Kidney (tissue), 14 donors: ENCODE results near the gene SCN4A. TPM values are rescaled to one million over a fixed set of nuclear protein-coding genes. Genes with fewer than 3 reads are reported as not detected.

Experiments
- DNase-seq, 5 donors: peaks; one replicate each; pipeline ENCODE4 v3.0.0-alpha.2; 2013 to 2020
- FAIRE-seq: peaks from 2 replicates; lab custom pipeline; 2012; peaks lifted over from hg19 to GRCh38; lab: Jason Lieb, UNC
- H3K27ac ChIP-seq, 2 donors: one replicate each; pipeline ENCODE4 v1.7.0; 2013; ENCODE audit warnings: low read depth in 2 of 2, low read length in 2 of 2, inconsistent platforms in 1 of 2
- H3K27me3 ChIP-seq: one replicate; pipeline ENCODE4 v1.7.1; 2013; ENCODE audit warnings: low read length, inconsistent platforms; ENCODE audit not compliant: control insufficient read depth, insufficient read depth
- H3K36me3 ChIP-seq, 3 donors: one replicate each; pipeline versions ENCODE4 v1.7.0 to v1.7.1; 2013; ENCODE audit warnings: low read length in 3 of 3, control low read depth in 1 of 3, inconsistent platforms in 1 of 3; ENCODE audit not compliant: insufficient read depth in 3 of 3, control insufficient read depth in 2 of 3
- H3K4me1 ChIP-seq, 3 donors: one replicate each; pipeline versions ENCODE4 v1.7.0 to v1.7.1; 2013; ENCODE audit warnings: low read length in 3 of 3, inconsistent platforms in 1 of 3, low read depth in 1 of 3; ENCODE audit not compliant: control insufficient read depth in 2 of 3, insufficient read depth in 2 of 3
- H3K4me3 ChIP-seq, 3 donors: one replicate each; pipeline versions ENCODE4 v1.7.0 to v1.8.1; 2013; ENCODE audit warnings: low read length in 3 of 3, control low read depth in 1 of 3, inconsistent platforms in 1 of 3
- H3K9ac ChIP-seq, 3 donors: one replicate each; pipeline versions ENCODE4 v1.7.0 to v1.7.1; 2013; ENCODE audit warnings: low read length in 3 of 3, control low read depth in 1 of 3, inconsistent platforms in 1 of 3
- H3K9me3 ChIP-seq, 3 donors: one replicate each; pipeline versions ENCODE4 v1.7.0 to v1.7.1; 2013; ENCODE audit warnings: low read length in 3 of 3, control low read depth in 1 of 3, inconsistent platforms in 1 of 3; ENCODE audit not compliant: control insufficient read depth in 2 of 3, insufficient read depth in 1 of 3
- CTCF ChIP-seq: IDR thresholded peaks from 3 replicates; pipeline ENCODE4 v1.5.1; 2012; ENCODE audit warnings: mild to moderate bottlenecking, moderate library complexity, borderline replicate concordance; ENCODE audit not compliant: insufficient read depth; ENCODE audit errors: extremely low read depth
- intact Hi-C: fragments of 100-400 bp; cut with DNase I; formaldehyde crosslinking; loops from one replicate; pipeline ENCODE4 v1.11.1; 2022
- polyA plus RNA-seq: library from polyadenylated mRNA; stranded (reverse); fragments of 350-450 nt; fragmentation: Illumina TruSeq; extraction: RNeasy Lipid Tissue Mini Kit (QIAGEN cat#74804); gene quantifications from one replicate; pipeline ENCODE4 v1.2.3, GENCODE V29; 2014; ENCODE audit warnings: low read depth, low replicate concordance; ENCODE audit not compliant: insufficient read depth
- total RNA-seq: library from RNA; stranded (reverse); fragmentation: NEBNext Ultra II Directional; extraction: Animal tissue kit (Norgen Biotek cat#: 25700); gene quantifications from one replicate; pipeline ENCODE4 v1.2.1, GENCODE V29; 2021
- donor health status: control.
- donor health status: control.
- donor health status: control.
- donor health status: control.
- donor health status: control.
- donor health status: DM: yes; HTN: yes; CAD: no.
- donor health status: Normal renal cell carcinoma (clear cell type).

SCN4A gene
- total and polyA plus RNA-seq, 2 donors from 2014 or later: 0.19 to 3.4 TPM

GRCh38 chr17:63960006-63960405, 12.7 kb downstream of the SCN4A start:
- no peak overlapping the region for H3K27ac ChIP-seq
- FAIRE-seq (no peak), DNase-seq (no peak)
- no peak overlapping the region for H3K4me3 ChIP-seq
- no peak overlapping the region for H3K9ac ChIP-seq
- no peaks in the 10 kb centered on the region for H3K9me3 ChIP-seq
- H3K36me3 ChIP-seq: no peaks in the 10 kb centered on the region
- peaks cover 0 to 6% (median 0%) of the 10 kb centered on the region in 3 donors for H3K4me1 ChIP-seq
- H3K27me3 ChIP-seq: no peaks in the 10 kb centered on the region
- intact Hi-C loops: no loop called here
- TF ChIP-seq CTCF: no peak

GRCh38 chr17:63956296-63956920, 16.3 kb downstream of the SCN4A start:
- no peaks in the 10 kb centered on the region for H3K27me3 ChIP-seq
- H3K36me3 ChIP-seq: no peaks in the 10 kb centered on the region
- no peak for TF ChIP-seq CTCF
- no peak overlapping the region for H3K4me3 ChIP-seq
- DNase-seq (no peak), FAIRE-seq (no peak)
- H3K4me1 ChIP-seq: peaks cover 0 to 3% (median 0%) of the 10 kb centered on the region in 3 donors
- intact Hi-C loops: no loop called here
- no peak overlapping the region for H3K27ac ChIP-seq
- H3K9ac ChIP-seq: no peak overlapping the region
- H3K9me3 ChIP-seq: no peaks in the 10 kb centered on the region

- intact Hi-C loops: no loop called here
- no peak overlapping the region for H3K27ac ChIP-seq
- no peaks in the 10 kb centered on the region for H3K27me3 ChIP-seq
- no peak overlapping the region for H3K4me3 ChIP-seq
- no peak overlapping the region for H3K9ac ChIP-seq
- no peaks in the 10 kb centered on the region for H3K36me3 ChIP-seq
- H3K4me1 ChIP-seq: no peaks in the 10 kb centered on the region
- FAIRE-seq (no peak), DNase-seq (no peak)
- no peak for TF ChIP-seq CTCF
- H3K9me3 ChIP-seq: no peaks in the 10 kb centered on the region
These were observed 16.9 kb downstream of the SCN4A start for GRCh38 chr17:63955791-63956190.

GRCh38 chr17:63955232-63955631, 17.5 kb downstream of the SCN4A start:
- intact Hi-C loops: no loop called here
- Histone ChIP-seq H3K27ac (no peak overlapping the region), H3K4me3 (no peak overlapping the region), H3K9ac (no peak overlapping the region), H3K27me3 (no peaks in the 10 kb centered on the region), H3K36me3 (no peaks in the 10 kb centered on the region), H3K9me3 (no peaks in the 10 kb centered on the region), H3K4me1 (no peaks in the 10 kb centered on the region)
- FAIRE-seq (no peak), DNase-seq (no peak)
- no peak for TF ChIP-seq CTCF
